A673 (cell line): ENCODE data around the gene TCF7. TPM values are rescaled to one million over a fixed set of nuclear protein-coding genes. Genes with fewer than 3 reads are reported as not detected.

Experiments used
- BruUV-seq: library from RNA; stranded (reverse); fragments of 400-500 nt; replicated peaks from 2 replicates; lab custom pipeline; 2021; lab: Mats Ljungman, UMichigan
- CTCF ChIA-PET: fragments of 300-600 bp; sonication (Branson Sonifier 250); formaldehyde crosslinking; loops from one replicate; lab custom pipeline; 2022; ENCODE audit warnings: antibody characterized with exemption; lab: Charles Lee
- POLR2A ChIA-PET: fragments of 300-600 bp; sonication (Branson Sonifier 250); formaldehyde crosslinking; loops from one replicate; lab custom pipeline; 2022; ENCODE audit warnings: antibody characterized with exemption; ENCODE audit not compliant: low non-redundant PET; lab: Charles Lee
- DNase-seq: peaks from one replicate; pipeline ENCODE4 v3.0.0-alpha.2; 2015; ENCODE audit warnings: low spot score
- H3K27ac ChIP-seq: fragments of 200-600 bp; sonication (generic); 2 replicates; pipeline ENCODE4 v1.5.1; 2016; ENCODE audit warnings: mixed run types, low read depth, mild to moderate bottlenecking, mixed read lengths, antibody characterized with exemption, low read length; ENCODE audit not compliant: poor library complexity, severe bottlenecking
- H3K27me3 ChIP-seq: fragments of 200-600 bp; sonication (generic); replicated peaks from 2 replicates; pipeline ENCODE4 v1.6.1; 2017; ENCODE audit warnings: mixed run types, low read depth, mild to moderate bottlenecking, mixed read lengths, antibody characterized with exemption, low read length; ENCODE audit not compliant: insufficient read depth, poor library complexity
- H3K36me3 ChIP-seq: fragments of 200-600 bp; sonication (generic); 2 replicates; pipeline ENCODE4 v1.6.1; 2016; ENCODE audit warnings: mixed run types, mild to moderate bottlenecking, mixed read lengths, antibody characterized with exemption, low read length; ENCODE audit not compliant: insufficient read depth, poor library complexity, severe bottlenecking
- H3K4me1 ChIP-seq: fragments of 200-600 bp; sonication (generic); 2 replicates; pipeline ENCODE4 v1.6.1; 2017; ENCODE audit warnings: mixed run types, mild to moderate bottlenecking, mixed read lengths, antibody characterized with exemption, low read length; ENCODE audit not compliant: insufficient read depth, poor library complexity, severe bottlenecking
- H3K4me3 ChIP-seq: fragments of 200-600 bp; sonication (generic); 2 replicates; pipeline ENCODE4 v1.5.1; 2016; ENCODE audit warnings: low read depth, mixed run types, mild to moderate bottlenecking, mixed read lengths, low read length; ENCODE audit not compliant: poor library complexity, severe bottlenecking
- H3K9me3 ChIP-seq: fragments of 200-600 bp; sonication (generic); 2 replicates; pipeline ENCODE4 v1.6.1; 2016; ENCODE audit warnings: mixed run types, low read depth, mild to moderate bottlenecking, mixed read lengths, antibody characterized with exemption, low read length; ENCODE audit not compliant: poor library complexity, severe bottlenecking
- CTCF ChIP-seq: fragments of 300-800, 200-600 bp; sonication (generic); conservative IDR thresholded peaks from 2 replicates; pipeline ENCODE4 v1.5.1; 2017; ENCODE audit warnings: low read depth, mild to moderate bottlenecking, antibody characterized with exemption, low read length, moderate library complexity, mixed read lengths
- EZH2 ChIP-seq: fragments of 200-600 bp; sonication (generic); IDR thresholded peaks from 2 replicates; pipeline ENCODE4 v1.6.1; 2017; ENCODE audit warnings: borderline replicate concordance, low read depth, mild to moderate bottlenecking, mixed read lengths, antibody characterized with exemption, low read length; ENCODE audit not compliant: poor library complexity, severe bottlenecking
- intact Hi-C: fragments of 100-400 bp; cut with micrococcal nuclease; formaldehyde crosslinking; loops from one replicate; pipeline ENCODE4 v1.10.0; 2022; ENCODE audit not compliant: unreplicated experiment
- total RNA-seq: library from RNA; stranded (reverse); gene quantifications from 2 replicates; pipeline ENCODE4 v1.2.3, GENCODE V29; 2021

TCF7 gene
- total RNA-seq, 1 experiment from 2014 or later: 3.3 TPM

GRCh38 chr5:134071614-134072207 is 42.8 kb upstream of the TCF7 start:
- DNase-seq: no peak
- TF ChIP-seq CTCF (no peak), EZH2 (no peak)
- Histone ChIP-seq H3K27ac (no peak overlapping the region), H3K9me3 (no peaks in the 10 kb centered on the region), H3K36me3 (no peaks in the 10 kb centered on the region), H3K4me3 (no peak overlapping the region), H3K27me3 (peaks cover 6% of the 10 kb centered on the region), H3K4me1 (no peaks in the 10 kb centered on the region)
- no TSS peak for BruUV-seq
- ChIA-PET POLR2A (no interaction called here), CTCF (interaction anchor here (2.1 kb wide), 1 partner anchor 32 kb away, joined by 5 read pairs; no protein-coding TSS in a partner anchor)
- intact Hi-C loops: no loop called here

GRCh38 chr5:134072471-134073210 is 41.8 kb upstream of the TCF7 start:
- Histone ChIP-seq H3K27me3 (peaks cover 6% of the 10 kb centered on the region), H3K4me1 (no peaks in the 10 kb centered on the region), H3K27ac (no peak overlapping the region), H3K9me3 (no peaks in the 10 kb centered on the region), H3K4me3 (no peak overlapping the region), H3K36me3 (no peaks in the 10 kb centered on the region)
- no peak for TF ChIP-seq EZH2
- TF ChIP-seq CTCF: no peak
- CTCF ChIA-PET: interaction anchor here (2.1 kb wide), 1 partner anchor 33 kb away, joined by 5 read pairs; no protein-coding TSS in a partner anchor
- DNase-seq: no peak
- POLR2A ChIA-PET: no interaction called here
- no TSS peak for BruUV-seq
- intact Hi-C loops: no loop called here

GRCh38 chr5:134073404-134073803 is 41.1 kb upstream of the TCF7 start:
- TF ChIP-seq EZH2 (no peak), CTCF (no peak)
- no peak overlapping the region for H3K27ac ChIP-seq
- ChIA-PET CTCF (interaction anchor here (2.1 kb wide), 1 partner anchor 34 kb away, joined by 5 read pairs; no protein-coding TSS in a partner anchor), POLR2A (no interaction called here)
- peaks cover 6% of the 10 kb centered on the region for H3K27me3 ChIP-seq
- H3K36me3 ChIP-seq: no peaks in the 10 kb centered on the region
- DNase-seq: no peak
- intact Hi-C loops: no loop called here
- no TSS peak for BruUV-seq
- H3K4me3 ChIP-seq: no peak overlapping the region
- H3K4me1 ChIP-seq: no peaks in the 10 kb centered on the region
- H3K9me3 ChIP-seq: no peaks in the 10 kb centered on the region
